ENCODE measurements around the gene NOP16.
A peak's percentile ranks its signal among the peaks of the same experiment; 100 is the strongest.

Gene NOP16

DNA sequence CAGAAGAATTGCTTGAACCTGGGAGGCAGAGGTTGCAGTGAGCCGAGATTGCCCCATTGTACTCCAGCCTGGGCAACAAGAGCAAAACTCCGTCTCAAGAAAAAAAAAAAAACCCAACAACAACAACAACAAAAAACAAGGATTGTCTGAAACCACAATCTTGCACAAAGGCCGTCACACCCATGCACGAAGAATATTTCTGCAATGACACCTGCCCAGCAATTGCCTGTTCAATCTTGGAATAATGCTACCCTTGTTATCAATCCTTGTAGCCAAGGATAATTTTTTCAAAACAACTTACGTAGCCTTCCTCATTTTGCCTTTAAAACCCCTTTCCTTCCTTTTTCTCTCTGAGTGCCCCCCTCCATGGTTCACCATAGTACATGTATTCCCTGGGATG is 31.7 kb upstream of the NOP16 start:
- no peak overlapping the region for H3K27ac ChIP-seq (ENCODE audit: low read depth in 2 of 2, low read length in 2 of 2)

DNA sequence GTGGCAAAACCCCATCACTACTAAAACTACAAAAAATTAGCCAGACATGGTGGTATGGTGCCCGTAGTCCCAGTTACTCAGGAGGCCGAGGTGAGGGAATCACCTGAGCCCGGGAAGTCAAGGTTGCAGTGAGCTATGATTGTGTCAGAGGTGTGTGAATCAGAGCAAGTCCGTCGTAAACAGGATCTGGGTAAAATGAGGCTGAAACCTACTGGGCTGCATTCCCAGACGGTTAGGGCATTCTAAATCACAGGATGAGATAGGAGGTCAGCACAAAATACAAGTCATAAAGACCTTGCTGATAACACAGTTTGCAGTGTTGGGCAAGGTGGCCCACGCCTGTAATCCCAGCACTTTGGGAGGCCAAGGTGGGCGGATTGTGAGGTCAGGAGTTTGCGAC is 29.9 kb upstream of the NOP16 start:
- Histone ChIP-seq H3K36me3 (ENCODE audit: control insufficient read depth in 2 of 2, insufficient read depth in 2 of 2, low read length in 2 of 2) (peaks cover 0 to 2% of the 10 kb centered on the region in 2 donors), H3K9me3 (ENCODE audit: control insufficient read depth in 2 of 2, low read length in 2 of 2) (no peaks in the 10 kb centered on the region), H3K4me1 (ENCODE audit: control insufficient read depth in 2 of 2, insufficient read depth in 2 of 2, low read length in 2 of 2) (peaks cover 26 to 29% of the 10 kb centered on the region in 2 donors), H3K27me3 (ENCODE audit: control insufficient read depth in 2 of 2, insufficient read depth in 2 of 2, low read length in 2 of 2) (no peaks in the 10 kb centered on the region), H3K27ac (ENCODE audit: low read depth in 2 of 2, low read length in 2 of 2) (peak overlapping the region in 1 of 2 donors; percentile 48), H3K9ac (ENCODE audit: low read depth in 1 of 2, low read length in 2 of 2) (no peak overlapping the region), H3K4me3 (ENCODE audit: low read length in 2 of 2) (no peak overlapping the region)

More for the DNA sequence above, 31.7 kb upstream of the NOP16 start:
- Histone ChIP-seq H3K27me3 (ENCODE audit: control insufficient read depth in 2 of 2, insufficient read depth in 2 of 2, low read length in 2 of 2) (no peaks in the 10 kb centered on the region), H3K9ac (ENCODE audit: low read depth in 1 of 2, low read length in 2 of 2) (no peak overlapping the region), H3K36me3 (ENCODE audit: control insufficient read depth in 2 of 2, insufficient read depth in 2 of 2, low read length in 2 of 2) (no peaks in the 10 kb centered on the region), H3K9me3 (ENCODE audit: control insufficient read depth in 2 of 2, low read length in 2 of 2) (no peaks in the 10 kb centered on the region), H3K4me3 (ENCODE audit: low read length in 2 of 2) (no peak overlapping the region), H3K4me1 (ENCODE audit: control insufficient read depth in 2 of 2, insufficient read depth in 2 of 2, low read length in 2 of 2) (peaks cover 15% of the 10 kb centered on the region in 2 donors)

DNA sequence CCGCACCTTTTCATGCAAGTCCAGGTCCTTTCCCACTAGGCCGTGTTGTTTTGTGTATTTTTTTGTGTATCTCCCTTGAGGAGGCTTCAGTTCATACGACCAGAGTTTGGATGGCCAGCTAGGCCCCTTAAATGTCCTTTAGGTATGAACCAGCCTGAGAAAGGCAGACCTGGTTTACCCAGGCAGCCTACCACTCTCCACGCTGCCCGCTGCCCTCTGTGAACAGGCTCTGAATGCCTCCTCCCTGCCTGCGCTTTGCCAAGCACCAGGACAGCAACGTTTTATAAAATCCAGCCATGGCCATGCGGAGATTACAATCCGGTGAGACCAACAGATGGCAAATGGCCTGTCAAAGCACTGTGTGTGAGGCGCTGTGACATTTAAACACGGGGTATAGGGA is 28.6 kb upstream of the NOP16 start:
- Histone ChIP-seq H3K36me3 (ENCODE audit: control insufficient read depth in 2 of 2, insufficient read depth in 2 of 2, low read length in 2 of 2) (peaks cover 0 to 2% of the 10 kb centered on the region in 2 donors), H3K4me3 (ENCODE audit: low read length in 2 of 2) (peak overlapping the region; percentile 1 to 89), H3K9ac (ENCODE audit: low read depth in 1 of 2, low read length in 2 of 2) (peak overlapping the region; percentile 54 to 97), H3K4me1 (ENCODE audit: control insufficient read depth in 2 of 2, insufficient read depth in 2 of 2, low read length in 2 of 2) (peaks cover 26 to 29% of the 10 kb centered on the region in 2 donors), H3K27ac (ENCODE audit: low read depth in 2 of 2, low read length in 2 of 2) (peak overlapping the region; percentile 48 to 56), H3K9me3 (ENCODE audit: control insufficient read depth in 2 of 2, low read length in 2 of 2) (no peaks in the 10 kb centered on the region), H3K27me3 (ENCODE audit: control insufficient read depth in 2 of 2, insufficient read depth in 2 of 2, low read length in 2 of 2) (no peaks in the 10 kb centered on the region)

DNA sequence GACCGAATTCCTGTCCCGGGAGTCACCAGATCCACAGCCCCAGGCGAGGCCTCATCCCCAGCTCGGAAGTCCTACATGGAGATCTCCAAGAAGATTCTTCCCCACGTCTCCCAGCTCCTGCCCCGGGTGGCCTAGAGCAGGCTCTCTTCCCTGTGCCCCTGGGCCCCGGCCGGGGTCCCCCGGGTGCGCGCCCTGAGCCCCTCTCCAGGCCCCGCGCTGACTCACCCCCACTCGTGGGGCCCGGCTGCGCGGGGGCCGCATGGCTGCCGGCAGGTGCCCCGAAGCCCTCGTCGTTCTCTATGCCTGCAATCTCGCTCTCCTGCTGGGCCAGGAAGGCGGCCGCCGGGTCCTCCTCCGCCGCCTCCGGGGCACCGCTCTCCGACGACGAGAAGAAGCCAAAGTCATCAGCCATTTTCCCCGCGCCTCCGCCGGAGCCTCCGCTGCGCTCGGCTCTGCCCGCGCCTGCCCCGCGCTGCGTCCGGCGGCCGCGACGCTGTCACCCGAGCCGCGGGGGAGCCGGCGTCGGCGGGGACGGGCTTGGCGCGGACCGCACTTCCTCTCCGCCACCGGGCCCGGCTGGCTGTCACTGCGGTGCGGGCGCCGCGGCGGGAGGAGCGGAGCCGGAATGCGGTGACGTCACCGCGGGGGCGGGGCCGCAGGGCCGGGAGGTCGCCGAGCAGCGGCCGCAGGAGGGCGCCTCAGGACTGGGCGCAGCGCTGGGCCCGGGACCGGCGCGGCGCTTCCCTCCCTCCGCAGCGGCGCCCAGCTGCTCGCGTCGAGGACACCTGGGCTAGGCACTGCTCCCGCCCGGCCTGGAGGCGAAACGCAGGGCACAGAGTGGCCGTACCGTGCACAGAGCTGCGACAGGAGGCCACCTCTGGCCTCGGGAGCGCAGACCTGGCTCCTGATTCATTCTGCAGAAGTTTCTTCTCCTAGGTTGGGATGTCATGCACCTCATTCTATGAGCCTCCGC is 27.8 kb upstream of the NOP16 start, which contains the start of gene CLTB:
TSS of gene CLTB (minus strand) at position 588 of the 973 bp plus-strand sequence. CDS start at position 412, 176 bp downstream.
- Histone ChIP-seq H3K27ac (ENCODE audit: low read depth in 2 of 2, low read length in 2 of 2) (peak within 1 kb of the TSS; percentile 84 to 86), H3K36me3 (ENCODE audit: control insufficient read depth in 2 of 2, insufficient read depth in 2 of 2, low read length in 2 of 2) (peaks cover 0 to 2% of the 10 kb centered on the region in 2 donors), H3K4me1 (ENCODE audit: control insufficient read depth in 2 of 2, insufficient read depth in 2 of 2, low read length in 2 of 2) (peaks cover 26 to 31% of the 10 kb centered on the region in 2 donors), H3K4me3 (ENCODE audit: low read length in 2 of 2) (peak within 1 kb of the TSS; percentile 89 to 93), H3K9me3 (ENCODE audit: control insufficient read depth in 2 of 2, low read length in 2 of 2) (no peaks in the 10 kb centered on the region), H3K27me3 (ENCODE audit: control insufficient read depth in 2 of 2, insufficient read depth in 2 of 2, low read length in 2 of 2) (no peaks in the 10 kb centered on the region), H3K9ac (ENCODE audit: low read depth in 1 of 2, low read length in 2 of 2) (peak within 1 kb of the TSS; percentile 81 to 97)

DNA sequence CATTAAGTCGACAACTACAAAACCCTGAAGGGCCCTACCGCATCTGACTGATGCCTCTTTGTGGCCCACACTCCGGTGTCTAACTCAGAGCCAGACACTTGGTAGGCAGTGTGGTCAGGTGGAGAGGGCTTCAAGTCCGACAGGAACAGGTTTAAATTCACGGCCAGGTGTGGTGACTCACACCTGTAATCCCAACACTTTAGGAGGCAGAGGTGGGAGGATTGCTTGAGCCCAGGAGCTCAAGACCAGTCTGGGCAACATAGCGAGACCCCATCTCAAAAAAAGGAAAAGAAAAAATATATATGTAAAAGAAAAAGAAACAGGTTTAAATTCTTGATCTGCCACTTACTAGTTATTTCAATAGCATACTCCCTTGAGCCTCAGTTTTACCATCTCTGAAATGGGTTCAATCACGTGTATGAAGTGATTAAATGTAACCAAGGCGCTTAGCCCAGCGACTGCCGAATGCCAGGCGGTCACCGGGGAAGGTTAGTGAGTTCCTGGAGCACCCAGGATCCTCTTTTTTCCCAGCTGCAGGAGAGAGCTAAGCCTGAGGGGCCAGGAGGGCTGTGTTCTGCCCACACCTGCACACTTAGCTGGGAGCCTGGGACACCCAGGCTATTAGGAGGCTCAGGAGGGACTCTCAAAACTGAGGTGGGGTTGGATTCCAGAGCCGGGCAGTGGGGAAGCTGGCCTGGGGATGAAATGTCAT is 27.0 kb upstream of the NOP16 start:
- Histone ChIP-seq H3K4me3 (ENCODE audit: low read length in 2 of 2) (peak overlapping the region; percentile 89 to 93), H3K9me3 (ENCODE audit: control insufficient read depth in 2 of 2, low read length in 2 of 2) (no peaks in the 10 kb centered on the region), H3K27ac (ENCODE audit: low read depth in 2 of 2, low read length in 2 of 2) (peak overlapping the region; percentile 84 to 86), H3K27me3 (ENCODE audit: control insufficient read depth in 2 of 2, insufficient read depth in 2 of 2, low read length in 2 of 2) (no peaks in the 10 kb centered on the region), H3K4me1 (ENCODE audit: control insufficient read depth in 2 of 2, insufficient read depth in 2 of 2, low read length in 2 of 2) (peaks cover 26 to 39% of the 10 kb centered on the region in 2 donors), H3K9ac (ENCODE audit: low read depth in 1 of 2, low read length in 2 of 2) (peak overlapping the region; percentile 81 to 97), H3K36me3 (ENCODE audit: control insufficient read depth in 2 of 2, insufficient read depth in 2 of 2, low read length in 2 of 2) (peaks cover 1 to 6% of the 10 kb centered on the region in 2 donors)

DNA sequence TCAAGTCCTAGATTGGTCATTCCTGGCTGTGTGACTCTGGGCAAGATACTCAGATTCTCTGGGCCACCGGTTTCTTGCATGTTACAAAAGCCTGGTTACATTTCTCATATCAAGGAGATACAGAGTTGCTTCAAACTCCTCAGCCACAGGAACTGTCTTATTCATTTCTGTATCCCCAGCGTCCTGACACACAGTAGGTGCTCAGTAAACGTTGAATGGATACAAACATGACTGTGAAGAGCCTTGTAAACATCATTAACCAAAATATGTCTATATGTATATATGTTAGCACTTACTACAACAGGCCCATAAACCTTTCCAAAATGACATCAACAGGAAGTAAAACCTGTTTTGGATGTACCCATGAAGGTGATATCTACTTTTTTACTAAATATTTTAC is 26.3 kb upstream of the NOP16 start:
- peaks cover 26 to 39% of the 10 kb centered on the region in 2 donors for H3K4me1 ChIP-seq (ENCODE audit: control insufficient read depth in 2 of 2, insufficient read depth in 2 of 2, low read length in 2 of 2)
- peaks cover 6 to 12% of the 10 kb centered on the region in 2 donors for H3K36me3 ChIP-seq (ENCODE audit: control insufficient read depth in 2 of 2, insufficient read depth in 2 of 2, low read length in 2 of 2)
- H3K9me3 ChIP-seq (ENCODE audit: control insufficient read depth in 2 of 2, low read length in 2 of 2), result no peaks in the 10 kb centered on the region
- H3K27me3 ChIP-seq (ENCODE audit: control insufficient read depth in 2 of 2, insufficient read depth in 2 of 2, low read length in 2 of 2), result no peaks in the 10 kb centered on the region
- peak overlapping the region in 1 of 2 donors; percentile 84 for H3K27ac ChIP-seq (ENCODE audit: low read depth in 2 of 2, low read length in 2 of 2)
- H3K4me3 ChIP-seq (ENCODE audit: low read length in 2 of 2), result peak overlapping the region; percentile 89 to 93
- peak overlapping the region; percentile 81 to 97 for H3K9ac ChIP-seq (ENCODE audit: low read depth in 1 of 2, low read length in 2 of 2)

DNA sequence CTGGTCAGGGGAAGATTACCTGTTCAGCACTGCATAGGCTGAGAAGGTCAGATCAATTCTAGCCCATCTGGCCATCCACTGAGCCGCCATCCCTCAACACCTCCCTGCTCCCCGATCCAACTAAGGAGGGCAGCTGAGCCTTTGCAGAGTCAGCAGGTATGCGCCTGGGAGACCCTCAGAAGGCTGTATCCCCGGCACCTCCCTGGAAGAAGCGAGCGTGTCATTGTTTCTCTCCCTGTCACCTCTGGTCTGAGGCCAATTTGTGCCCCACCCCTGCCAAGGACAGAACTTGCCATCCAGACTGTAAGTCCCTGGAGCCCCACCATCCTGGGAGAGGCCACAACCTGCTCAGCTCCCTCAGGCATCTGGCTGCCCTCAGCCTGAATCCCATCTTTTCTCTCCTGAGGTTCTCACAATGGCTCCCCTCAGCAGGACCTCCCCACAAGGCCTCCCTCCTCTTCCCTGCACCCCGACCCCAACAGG is 25.4 kb upstream of the NOP16 start:
- no peaks in the 10 kb centered on the region for H3K9me3 ChIP-seq (ENCODE audit: control insufficient read depth in 2 of 2, low read length in 2 of 2)
- peaks cover 6 to 17% of the 10 kb centered on the region in 2 donors for H3K36me3 ChIP-seq (ENCODE audit: control insufficient read depth in 2 of 2, insufficient read depth in 2 of 2, low read length in 2 of 2)
- peaks cover 26 to 39% of the 10 kb centered on the region in 2 donors for H3K4me1 ChIP-seq (ENCODE audit: control insufficient read depth in 2 of 2, insufficient read depth in 2 of 2, low read length in 2 of 2)
- H3K9ac ChIP-seq (ENCODE audit: low read depth in 1 of 2, low read length in 2 of 2), result peak overlapping the region in 1 of 2 donors; percentile 97
- H3K27me3 ChIP-seq (ENCODE audit: control insufficient read depth in 2 of 2, insufficient read depth in 2 of 2, low read length in 2 of 2), result no peaks in the 10 kb centered on the region
- no peak overlapping the region for H3K4me3 ChIP-seq (ENCODE audit: low read length in 2 of 2)
- H3K27ac ChIP-seq (ENCODE audit: low read depth in 2 of 2, low read length in 2 of 2), result peak overlapping the region in 1 of 2 donors; percentile 24

DNA sequence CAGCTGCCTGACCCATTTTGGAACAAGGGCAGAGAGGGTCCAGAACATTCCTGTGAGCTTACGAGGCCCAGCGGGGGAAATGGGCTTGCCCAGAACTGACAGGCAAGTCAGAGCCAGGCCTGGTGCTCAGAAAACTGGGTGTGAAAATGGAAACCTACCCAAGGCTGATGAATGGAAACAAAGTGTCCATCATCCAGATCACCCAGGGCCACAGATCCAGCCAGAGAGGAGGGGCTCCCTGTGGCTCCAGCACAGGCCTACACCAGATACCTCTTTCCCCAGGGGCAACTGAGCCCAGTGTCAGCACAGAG is 24.8 kb upstream of the NOP16 start:
- H3K4me3 ChIP-seq (ENCODE audit: low read length in 2 of 2), result no peak overlapping the region
- peak overlapping the region in 1 of 2 donors; percentile 97 for H3K9ac ChIP-seq (ENCODE audit: low read depth in 1 of 2, low read length in 2 of 2)

DNA sequence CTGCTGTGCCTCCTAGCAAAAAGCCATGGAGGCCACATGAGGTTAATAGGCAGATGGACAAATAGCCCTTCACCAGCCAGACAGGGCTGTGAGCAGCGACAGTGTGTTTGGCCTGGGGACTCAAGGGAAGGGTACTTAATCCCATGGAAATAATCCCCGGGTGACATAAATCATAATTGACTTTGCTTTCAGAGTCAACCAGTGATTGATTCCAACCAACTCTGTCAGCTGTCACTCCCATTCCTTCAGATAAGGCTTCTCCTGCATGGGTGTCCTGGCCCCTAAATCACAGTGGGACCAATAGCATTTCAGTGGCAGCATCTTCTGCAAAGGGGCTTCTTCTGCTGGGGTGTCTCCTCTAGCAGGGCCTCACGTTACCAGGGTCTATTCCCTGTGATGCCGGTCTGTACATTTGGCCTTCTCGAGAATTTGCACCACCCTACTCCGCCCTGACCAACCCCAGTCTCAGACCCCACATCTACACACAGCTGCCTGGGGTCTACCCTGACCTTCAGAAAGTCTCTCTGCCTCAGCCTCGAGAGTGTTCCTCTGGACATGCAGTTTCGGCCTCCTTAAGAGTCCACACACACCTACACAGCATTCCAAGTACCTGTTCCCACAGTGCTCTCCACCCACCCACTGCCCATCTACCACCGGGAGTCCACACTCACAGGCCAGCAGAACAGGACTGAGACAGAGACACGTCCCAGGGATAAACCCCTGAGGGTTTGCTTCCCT is 24.3 kb upstream of the NOP16 start:
- no peaks in the 10 kb centered on the region for H3K9me3 ChIP-seq (ENCODE audit: control insufficient read depth in 2 of 2, low read length in 2 of 2)
- H3K36me3 ChIP-seq (ENCODE audit: control insufficient read depth in 2 of 2, insufficient read depth in 2 of 2, low read length in 2 of 2), result peaks cover 8 to 26% of the 10 kb centered on the region in 2 donors
- H3K27ac ChIP-seq (ENCODE audit: low read depth in 2 of 2, low read length in 2 of 2), result peak overlapping the region in 1 of 2 donors; percentile 16
- no peak overlapping the region for H3K9ac ChIP-seq (ENCODE audit: low read depth in 1 of 2, low read length in 2 of 2)
- no peaks in the 10 kb centered on the region for H3K27me3 ChIP-seq (ENCODE audit: control insufficient read depth in 2 of 2, insufficient read depth in 2 of 2, low read length in 2 of 2)
- no peak overlapping the region for H3K4me3 ChIP-seq (ENCODE audit: low read length in 2 of 2)
- peaks cover 26 to 39% of the 10 kb centered on the region in 2 donors for H3K4me1 ChIP-seq (ENCODE audit: control insufficient read depth in 2 of 2, insufficient read depth in 2 of 2, low read length in 2 of 2)

More for the DNA sequence above, 24.8 kb upstream of the NOP16 start:
- Histone ChIP-seq H3K4me1 (ENCODE audit: control insufficient read depth in 2 of 2, insufficient read depth in 2 of 2, low read length in 2 of 2) (peaks cover 26 to 39% of the 10 kb centered on the region in 2 donors), H3K27ac (ENCODE audit: low read depth in 2 of 2, low read length in 2 of 2) (peak overlapping the region in 1 of 2 donors; percentile 16), H3K27me3 (ENCODE audit: control insufficient read depth in 2 of 2, insufficient read depth in 2 of 2, low read length in 2 of 2) (no peaks in the 10 kb centered on the region), H3K36me3 (ENCODE audit: control insufficient read depth in 2 of 2, insufficient read depth in 2 of 2, low read length in 2 of 2) (peaks cover 6 to 21% of the 10 kb centered on the region in 2 donors), H3K9me3 (ENCODE audit: control insufficient read depth in 2 of 2, low read length in 2 of 2) (no peaks in the 10 kb centered on the region)
